ENCODE data around the gene KANK4. TPM values are rescaled to one million over a fixed set of nuclear protein-coding genes. Genes with fewer than 3 reads are reported as not detected.

KANK4 gene
- 0.14 TPM for polyA plus RNA-seq (2012; ENCODE audit: insufficient read depth, insufficient read length, low read depth)

GRCh38 chr1:62318756-62319544, at the start of gene KANK4:
Gene KANK4, minus strand, starts transcription at chr1:62319434. Its CDS starts 37,870 bp downstream, at chr1:62281564.
- H3K27me3 ChIP-seq, result peaks cover 4% of the 10 kb centered on the region
- peak within 1 kb of the TSS; percentile 36 for H3K4me3 ChIP-seq (ENCODE audit: low read depth, low read length)
- no peaks in the 10 kb centered on the region for H3K4me1 ChIP-seq
- peak; percentile 29 for DNase-seq
- H3K36me3 ChIP-seq, result no peaks in the 10 kb centered on the region
- H3K9me3 ChIP-seq, result no peaks in the 10 kb centered on the region
- no peak for TF ChIP-seq CTCF (IDR thresholded peaks at IDR 0.05; ENCODE audit: low read depth, low read length)

- H3K9me3 ChIP-seq, result no peaks in the 10 kb centered on the region
- DNase-seq, result no peak
- no peak overlapping the region for H3K4me3 ChIP-seq (ENCODE audit: low read depth, low read length)
- H3K4me1 ChIP-seq, result no peaks in the 10 kb centered on the region
- no peaks in the 10 kb centered on the region for H3K27me3 ChIP-seq
- TF ChIP-seq CTCF (IDR thresholded peaks at IDR 0.05; ENCODE audit: low read depth, low read length), result no peak
- H3K36me3 ChIP-seq, result no peaks in the 10 kb centered on the region
Observed at GRCh38 chr1:62368989-62369388, 49.8 kb upstream of the KANK4 start.

GRCh38 chr1:62367005-62367557, 47.8 kb upstream of the KANK4 start:
- DNase-seq, result no peak
- Histone ChIP-seq H3K27me3 (no peaks in the 10 kb centered on the region), H3K4me3 (ENCODE audit: low read depth, low read length) (no peak overlapping the region), H3K36me3 (no peaks in the 10 kb centered on the region), H3K4me1 (no peaks in the 10 kb centered on the region), H3K9me3 (no peaks in the 10 kb centered on the region)
- TF ChIP-seq CTCF (IDR thresholded peaks at IDR 0.05; ENCODE audit: low read depth, low read length), result no peak

GRCh38 chr1:62364721-62365120, 45.5 kb upstream of the KANK4 start:
- no peaks in the 10 kb centered on the region for H3K36me3 ChIP-seq
- DNase-seq, result no peak
- no peak overlapping the region for H3K4me3 ChIP-seq (ENCODE audit: low read depth, low read length)
- no peaks in the 10 kb centered on the region for H3K4me1 ChIP-seq
- no peak for TF ChIP-seq CTCF (IDR thresholded peaks at IDR 0.05; ENCODE audit: low read depth, low read length)
- no peaks in the 10 kb centered on the region for H3K27me3 ChIP-seq
- no peaks in the 10 kb centered on the region for H3K9me3 ChIP-seq

GRCh38 chr1:62362926-62363325, 43.7 kb upstream of the KANK4 start:
- no peaks in the 10 kb centered on the region for H3K27me3 ChIP-seq
- H3K9me3 ChIP-seq, result no peaks in the 10 kb centered on the region
- H3K4me3 ChIP-seq (ENCODE audit: low read depth, low read length), result no peak overlapping the region
- H3K4me1 ChIP-seq, result no peaks in the 10 kb centered on the region
- no peaks in the 10 kb centered on the region for H3K36me3 ChIP-seq
- TF ChIP-seq CTCF (IDR thresholded peaks at IDR 0.05; ENCODE audit: low read depth, low read length), result no peak
- DNase-seq, result no peak
